ENCODE measurements around the gene ENTPD1.

Gene ENTPD1

GRCh38 chr10:95906677-95907455, 150.9 kb downstream of the ENTPD1 start:
- Histone ChIP-seq H3K27ac (ENCODE audit: low read length) (peak overlapping the region; percentile 45; the same call in 1 of the 2 replicates), H4K20me1 (ENCODE audit: insufficient read depth, low read length) (no peaks in the 10 kb centered on the region), H2AFZ (ENCODE audit: low read depth, low read length) (peak overlapping the region; percentile 84), H3K27me3 (ENCODE audit: insufficient read depth, low read length, poor library complexity) (peaks cover 19% of the 10 kb centered on the region), H3K9ac (ENCODE audit: low read depth, low read length) (peak overlapping the region; percentile 62), H3K4me1 (ENCODE audit: insufficient read depth, low read length) (peaks cover 20% of the 10 kb centered on the region), H3K79me2 (ENCODE audit: insufficient read depth, low read length) (no peaks in the 10 kb centered on the region), H3K4me3 (ENCODE audit: low read depth in 1 of 2, low read length in 2 of 2) (peak overlapping the region; percentile 26 to 69; a peak in 3 of 4 replicates), H3K9me3 (ENCODE audit: insufficient read depth, low read length, severe bottlenecking) (no peaks in the 10 kb centered on the region), H3K36me3 (ENCODE audit: insufficient read depth, low read length) (peaks cover 8% of the 10 kb centered on the region; the same call in 1 of the 2 replicates), H3K4me2 (ENCODE audit: insufficient read depth, low read length) (peak overlapping the region; percentile 84)
- TF ChIP-seq CTCF (IDR thresholded peaks at IDR 0.05; ENCODE audit: borderline replicate concordance, extremely low read depth, low read length, poor library complexity, severe bottlenecking) (peak; percentile 53), EZH2 (IDR thresholded peaks at IDR 0.05; ENCODE audit: borderline replicate concordance, low read depth, low read length, severe bottlenecking) (no peak)
- peak; percentile 39 for DNase-seq
- ATAC-seq (ENCODE audit: insufficient read depth, low read depth): peak; percentile 63

- Histone ChIP-seq H3K27ac (ENCODE audit: low read length) (peak within 1 kb of the TSS; percentile 45), H3K4me3 (ENCODE audit: low read depth in 1 of 2, low read length in 2 of 2) (peak within 1 kb of the TSS; percentile 26 to 69; a peak in 3 of 4 replicates), H3K79me2 (ENCODE audit: insufficient read depth, low read length) (no peaks in the 10 kb centered on the region), H4K20me1 (ENCODE audit: insufficient read depth, low read length) (no peaks in the 10 kb centered on the region), H3K4me1 (ENCODE audit: insufficient read depth, low read length) (peaks cover 20% of the 10 kb centered on the region), H2AFZ (ENCODE audit: low read depth, low read length) (peak within 1 kb of the TSS; percentile 84), H3K4me2 (ENCODE audit: insufficient read depth, low read length) (peak within 1 kb of the TSS; percentile 84), H3K9me3 (ENCODE audit: insufficient read depth, low read length, severe bottlenecking) (no peaks in the 10 kb centered on the region), H3K27me3 (ENCODE audit: insufficient read depth, low read length, poor library complexity) (peaks cover 19% of the 10 kb centered on the region), H3K36me3 (ENCODE audit: insufficient read depth, low read length) (peaks cover 7% of the 10 kb centered on the region; the same call in 1 of the 2 replicates), H3K9ac (ENCODE audit: low read depth, low read length) (peak within 1 kb of the TSS; percentile 62)
- peak; percentile 64 for DNase-seq
- TF ChIP-seq CTCF (IDR thresholded peaks at IDR 0.05; ENCODE audit: borderline replicate concordance, extremely low read depth, low read length, poor library complexity, severe bottlenecking) (peak; percentile 35), EZH2 (IDR thresholded peaks at IDR 0.05; ENCODE audit: borderline replicate concordance, low read depth, low read length, severe bottlenecking) (peak; percentile 82)
- ATAC-seq (ENCODE audit: insufficient read depth, low read depth): peak; percentile 85
Observed at GRCh38 chr10:95907456-95908253, 151.7 kb downstream of the ENTPD1 start, which contains the start of gene CC2D2B. TSS of gene CC2D2B (plus strand) at chr10:95907975. CDS start at chr10:95911324, 3,349 bp downstream.

- no peaks in the 10 kb centered on the region for H4K20me1 ChIP-seq (ENCODE audit: insufficient read depth, low read length)
- no peaks in the 10 kb centered on the region for H3K9me3 ChIP-seq (ENCODE audit: insufficient read depth, low read length, severe bottlenecking)
- DNase-seq: no peak
- H3K4me2 ChIP-seq (ENCODE audit: insufficient read depth, low read length): peak overlapping the region; percentile 84
- H3K79me2 ChIP-seq (ENCODE audit: insufficient read depth, low read length): no peaks in the 10 kb centered on the region
- H3K9ac ChIP-seq (ENCODE audit: low read depth, low read length): peak overlapping the region; percentile 62; the same call in 1 of the 2 replicates
- H3K27ac ChIP-seq (ENCODE audit: low read length): no peak overlapping the region
- ATAC-seq (ENCODE audit: insufficient read depth, low read depth): no peak
- H3K36me3 ChIP-seq (ENCODE audit: insufficient read depth, low read length): peaks cover 3% of the 10 kb centered on the region; the same call in 1 of the 2 replicates
- H3K4me1 ChIP-seq (ENCODE audit: insufficient read depth, low read length): peaks cover 20% of the 10 kb centered on the region
- peak overlapping the region; percentile 84 for H2AFZ ChIP-seq (ENCODE audit: low read depth, low read length)
- peak overlapping the region in 1 of 2 experiments; percentile 69; a peak in 1 of 4 replicates for H3K4me3 ChIP-seq (ENCODE audit: low read depth in 1 of 2, low read length in 2 of 2)
- TF ChIP-seq EZH2 (IDR thresholded peaks at IDR 0.05; ENCODE audit: borderline replicate concordance, low read depth, low read length, severe bottlenecking) (no peak), CTCF (IDR thresholded peaks at IDR 0.05; ENCODE audit: borderline replicate concordance, extremely low read depth, low read length, poor library complexity, severe bottlenecking) (no peak)
- H3K27me3 ChIP-seq (ENCODE audit: insufficient read depth, low read length, poor library complexity): peaks cover 19% of the 10 kb centered on the region
Observed at GRCh38 chr10:95908450-95908849, 152.5 kb downstream of the ENTPD1 start.
